HG03558 (cell line): ENCODE measurements around the gene TMEM80.

Experiments
- ATAC-seq: cut with Tn5 transposase; IDR thresholded peaks from one replicate; pipeline ENCODE4 v1.9.1; 2021; ENCODE audit warnings: moderate number of reproducible peaks; ENCODE audit not compliant: unreplicated experiment; ENCODE audit errors: extremely low read depth

TMEM80 gene

GRCh38 chr11:698493-699115 is 3.0 kb downstream of the TMEM80 start:
- no peak for ATAC-seq

DNA sequence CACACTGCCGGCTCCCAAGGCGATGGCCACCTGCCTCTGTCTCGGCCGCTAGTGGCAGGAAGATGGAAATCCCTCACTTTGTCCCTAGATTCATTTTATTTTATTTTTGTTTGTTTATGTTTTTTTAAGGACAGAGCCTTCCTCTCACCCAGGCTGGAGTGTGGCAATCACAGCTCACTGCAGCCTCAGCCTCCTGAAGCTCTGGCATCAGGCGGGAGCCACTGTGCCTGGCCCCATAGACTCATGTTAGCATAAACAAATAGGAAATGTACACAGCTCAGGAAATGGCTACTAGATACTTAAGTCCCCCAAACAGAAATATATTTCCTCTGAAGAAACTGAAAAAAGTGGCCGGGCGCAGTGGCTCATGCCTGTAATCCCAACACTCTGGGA is 3.5 kb downstream of the TMEM80 start:
- ATAC-seq = no peak

GRCh38 chr11:699753-700152 is 4.1 kb downstream of the TMEM80 start:
- ATAC-seq = no peak

DNA sequence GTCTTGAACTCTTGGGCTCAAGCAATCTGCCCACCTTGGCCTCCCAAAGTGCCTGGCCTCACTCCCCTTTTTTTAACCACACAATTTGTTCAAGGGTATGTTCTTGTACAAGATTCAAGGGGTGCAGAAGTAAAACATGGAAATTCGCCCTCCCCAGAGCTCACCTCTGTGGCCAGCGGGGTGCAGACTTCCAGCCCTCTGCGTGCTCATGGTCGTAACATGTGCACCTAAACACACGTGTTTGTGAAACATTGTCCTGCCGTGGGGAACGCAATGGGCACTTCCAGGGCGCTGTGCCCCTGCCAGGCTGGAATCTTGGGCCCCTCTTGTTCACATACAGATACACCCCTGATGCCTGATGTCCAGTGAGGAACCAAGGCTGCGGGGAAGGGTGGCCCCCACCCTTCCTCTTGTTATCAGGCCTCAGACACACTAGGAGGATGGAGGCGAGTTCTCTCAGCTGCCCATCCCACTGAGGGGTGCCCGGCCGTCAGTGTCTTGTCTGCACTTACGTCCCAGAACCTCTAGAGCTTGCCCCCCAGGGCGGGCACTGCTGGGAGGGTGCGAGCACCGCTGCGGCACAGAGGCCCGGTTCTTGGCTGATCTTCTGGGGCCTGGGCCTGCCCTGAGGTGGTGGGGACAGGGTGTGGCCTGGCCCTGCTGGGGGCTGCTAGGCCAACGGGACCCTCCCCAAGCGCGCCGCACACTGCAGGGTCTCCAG is 6.3 kb downstream of the TMEM80 start:
- no peak for ATAC-seq

DNA sequence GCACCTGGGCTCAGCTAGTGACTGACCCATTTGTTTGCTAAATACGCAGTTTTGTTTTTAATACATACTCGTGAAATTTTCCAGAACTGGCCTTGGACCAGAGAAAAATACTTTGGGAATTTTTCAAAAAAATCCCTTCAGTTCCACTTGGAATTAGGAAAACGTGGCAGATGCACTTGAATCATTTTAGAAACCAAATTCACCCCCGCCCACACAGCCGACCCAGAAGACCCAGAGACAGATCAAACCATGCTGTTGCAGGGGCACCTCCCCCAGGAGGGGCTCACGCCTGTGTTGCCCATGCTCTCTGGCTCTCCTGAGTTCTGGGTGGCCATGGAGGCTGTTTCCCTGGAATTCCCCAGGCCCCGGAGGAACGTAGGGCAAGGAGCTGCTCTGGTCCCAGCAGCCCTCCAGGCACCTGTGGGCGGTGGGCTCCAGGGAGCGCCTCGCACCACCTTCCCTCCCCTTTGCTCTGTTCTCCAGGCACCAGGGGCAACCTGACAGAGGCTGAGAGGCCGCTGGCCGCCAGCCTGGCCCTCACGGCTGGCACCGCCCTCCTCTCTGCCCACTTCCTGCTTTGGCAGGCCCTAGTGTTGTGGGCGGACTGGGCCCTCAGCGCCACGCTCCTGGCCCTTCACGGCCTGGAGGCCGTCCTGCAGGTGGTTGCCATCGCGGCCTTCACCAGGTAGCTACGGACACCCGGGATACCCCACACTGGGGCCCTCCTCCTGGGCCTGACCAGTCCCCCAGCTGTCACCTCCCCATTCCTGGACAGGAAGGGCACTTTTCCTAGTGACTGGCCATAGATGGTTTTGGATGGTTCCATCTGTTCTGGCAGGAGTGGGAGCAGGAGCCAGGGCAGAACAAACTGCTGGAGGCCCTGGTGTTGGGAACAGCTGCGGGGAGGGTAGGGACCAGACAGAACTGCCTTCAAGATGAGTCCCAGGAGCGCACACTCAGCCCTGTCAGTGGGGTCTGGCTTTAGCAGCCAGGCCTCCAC is 7.1 kb downstream of the TMEM80 start:
- no peak for ATAC-seq

DNA sequence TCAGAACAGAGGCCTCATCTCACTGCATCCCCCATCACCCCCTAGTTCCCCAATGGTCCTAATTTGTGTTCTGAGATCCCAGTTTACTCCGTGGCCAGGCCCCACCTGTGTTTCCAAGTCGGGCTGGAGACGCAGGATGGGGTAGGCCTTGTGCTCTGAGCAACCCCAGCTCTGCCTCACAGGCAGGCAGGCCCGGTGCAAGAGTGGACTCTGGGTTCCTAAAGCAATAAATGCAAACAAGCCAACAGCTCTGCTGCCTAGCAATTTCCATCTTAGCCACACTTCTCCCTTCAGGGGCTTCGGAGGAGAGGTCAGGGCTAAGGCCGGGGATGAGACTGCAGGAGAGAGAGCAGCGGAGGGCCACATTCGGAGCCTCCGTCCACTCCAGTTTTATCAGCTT is 7.9 kb downstream of the TMEM80 start:
- no peak for ATAC-seq

- ATAC-seq = no peak
Measured at GRCh38 chr11:704228-704674, 8.6 kb downstream of the TMEM80 start.

GRCh38 chr11:704781-705645 is 9.4 kb downstream of the TMEM80 start:
- ATAC-seq = no peak

- ATAC-seq = no peak
Measured at GRCh38 chr11:705646-706438, 10.2 kb downstream of the TMEM80 start, which contains the start of gene EPS8L2. EPS8L2 (plus strand) TSS chr11:706231; CDS start chr11:709408, 3,177 bp downstream.

DNA sequence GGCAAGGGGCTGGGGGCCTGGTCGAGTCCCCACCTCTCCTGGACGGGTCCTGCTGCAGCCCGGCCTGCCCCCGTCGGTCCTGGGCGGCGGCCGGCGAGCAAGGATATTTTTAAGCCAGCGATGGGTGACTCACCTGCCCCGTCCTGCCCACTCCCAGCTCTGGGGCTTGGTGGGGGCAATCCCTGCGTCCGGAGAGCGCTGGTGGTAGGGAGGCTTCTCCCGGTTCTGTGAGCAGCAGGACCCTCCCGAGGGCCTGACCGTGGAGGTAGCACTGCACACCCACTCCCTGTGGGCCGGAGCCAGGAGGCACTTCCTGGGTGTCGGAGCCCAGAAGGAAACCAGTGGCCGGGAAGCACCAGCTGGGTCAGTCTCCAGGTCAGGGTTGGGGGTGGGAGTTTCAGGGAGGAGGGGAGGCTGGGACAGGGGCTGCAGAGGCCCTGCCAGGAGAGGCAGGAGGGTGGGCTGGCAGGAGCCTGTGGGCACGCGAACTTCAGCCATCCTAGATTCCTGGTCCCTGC is 10.9 kb downstream of the TMEM80 start:
- ATAC-seq = no peak

GRCh38 chr11:706957-707816 is 11.6 kb downstream of the TMEM80 start:
- ATAC-seq = no peak

- no peak for ATAC-seq
Measured at GRCh38 chr11:707817-708420, 12.3 kb downstream of the TMEM80 start.

DNA sequence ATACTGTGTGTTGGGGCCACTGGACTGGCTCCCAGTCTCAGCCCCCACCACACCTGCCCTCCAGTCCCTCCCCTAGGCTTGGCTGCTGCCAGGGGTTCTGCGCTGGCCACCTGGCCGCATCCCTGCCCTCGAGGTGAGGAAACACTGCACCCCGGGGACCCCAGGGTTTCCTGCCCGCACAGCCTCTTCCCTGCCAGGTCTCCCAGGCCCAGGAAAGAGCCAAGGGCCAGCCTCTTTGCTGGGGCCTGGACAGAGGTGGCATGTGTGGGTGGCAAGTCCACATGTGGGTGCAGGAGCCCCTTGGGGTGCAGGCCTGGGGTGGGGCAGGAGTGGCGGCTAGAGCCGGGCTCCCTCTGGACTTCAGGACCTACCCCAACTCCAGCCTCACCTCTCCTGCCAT is 12.9 kb downstream of the TMEM80 start:
- no peak for ATAC-seq

GRCh38 chr11:709109-709997 is 13.7 kb downstream of the TMEM80 start:
- no peak for ATAC-seq

- ATAC-seq = no peak
Measured at GRCh38 chr11:714436-714835, 18.8 kb downstream of the TMEM80 start.

DNA sequence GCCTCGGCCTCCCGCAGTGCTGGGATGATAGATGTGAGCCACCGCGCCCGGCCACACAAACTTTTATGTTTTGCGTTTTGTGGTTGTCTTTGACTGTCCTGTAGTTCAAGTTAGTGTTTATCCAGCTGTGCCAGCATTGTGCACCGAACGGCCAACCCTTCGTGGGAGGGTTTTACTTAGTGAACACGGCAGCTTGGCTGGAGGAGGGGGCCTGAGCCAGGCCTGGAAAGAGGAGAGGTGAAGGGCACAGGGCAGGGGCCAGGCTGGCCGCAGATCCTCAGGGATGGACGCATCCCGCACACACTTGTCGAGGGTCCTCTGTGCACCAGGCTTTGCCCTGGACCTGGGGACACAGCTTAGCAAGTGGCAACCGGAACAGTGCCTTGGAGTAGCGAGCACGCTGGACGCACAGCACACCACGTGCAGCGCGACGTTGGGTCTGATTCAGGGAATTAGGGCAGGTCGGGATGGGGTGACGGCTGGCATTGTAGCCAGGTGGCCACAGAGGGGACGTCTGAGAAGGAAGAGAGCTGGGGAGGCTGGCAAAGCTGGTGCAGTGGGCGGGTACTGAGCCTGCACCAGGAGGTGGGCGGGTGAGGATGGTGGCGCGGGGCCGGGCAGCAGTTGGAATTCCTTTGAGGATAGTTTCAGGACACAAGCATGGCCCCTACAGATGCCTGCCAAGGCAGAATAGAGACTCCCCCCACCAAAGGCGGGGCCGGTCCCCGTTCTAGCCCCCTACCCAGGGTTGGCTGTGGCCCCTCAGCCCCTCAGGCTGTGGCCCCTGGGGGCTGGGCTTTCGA is 23.8 kb downstream of the TMEM80 start:
- ATAC-seq = no peak
